ENCODE results near the gene RANBP1.

DNA sequence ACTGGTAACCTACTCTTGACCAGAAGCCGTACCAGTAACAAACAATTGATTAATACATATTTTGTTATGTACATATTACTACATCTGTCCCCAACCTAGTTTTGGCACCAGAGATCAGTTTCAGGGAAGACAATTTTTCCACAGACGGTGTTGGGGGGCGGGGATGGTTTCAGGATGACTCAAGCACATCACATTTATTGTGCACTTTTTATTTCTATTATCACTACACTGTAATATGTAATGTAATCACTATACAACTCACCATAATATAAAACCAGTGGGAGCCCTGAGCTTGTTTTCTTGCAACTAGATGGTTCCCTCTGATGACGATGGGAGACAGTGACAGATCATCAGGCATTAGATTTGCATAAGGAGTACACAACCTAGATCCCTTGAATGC, 20.4 kb upstream of the RANBP1 start:
- TF ChIP-seq RCOR1 (IDR thresholded peaks at IDR 0.05; ENCODE audit: low read depth, low read length) (no peak), CHD2 (IDR thresholded peaks at IDR 0.05; ENCODE audit: low read length, partially characterized antibody) (no peak), CTCF (IDR thresholded peaks at IDR 0.05) (no peak), RFX5 (IDR thresholded peaks at IDR 0.05) (no peak), RNF2 (IDR thresholded peaks at IDR 0.05; ENCODE audit: borderline replicate concordance, low read depth) (no peak), MAFK (IDR thresholded peaks at IDR 0.05; ENCODE audit: partially characterized antibody) (no peak), ZC3H11A (IDR thresholded peaks at IDR 0.05) (no peak), MAX (IDR thresholded peaks at IDR 0.05) (no peak), POLR2A (IDR thresholded peaks at IDR 0.05; ENCODE audit: low read length) (no peak)
